HG03039 (cell line): ENCODE data around the gene LRP8.

Experiments used
- ATAC-seq: cut with Tn5 transposase; IDR thresholded peaks from one replicate; pipeline ENCODE4 v1.9.1; 2021; ENCODE audit warnings: mild to moderate bottlenecking, moderate library complexity; ENCODE audit not compliant: unreplicated experiment

Gene LRP8

GRCh38 chr1:53308506-53308905 lies 19.4 kb downstream of the LRP8 start:
- no peak for ATAC-seq

GRCh38 chr1:53307037-53307436 lies 20.8 kb downstream of the LRP8 start:
- ATAC-seq = no peak

GRCh38 chr1:53306168-53306567 lies 21.7 kb downstream of the LRP8 start:
- ATAC-seq = no peak

GRCh38 chr1:53305650-53306049 lies 22.2 kb downstream of the LRP8 start:
- ATAC-seq = no peak

GRCh38 chr1:53304527-53304926 lies 23.3 kb downstream of the LRP8 start:
- ATAC-seq = no peak

- ATAC-seq = no peak
Measured at GRCh38 chr1:53303726-53304515, 23.9 kb downstream of the LRP8 start.

- no peak for ATAC-seq
Measured at GRCh38 chr1:53303243-53303642, 24.6 kb downstream of the LRP8 start.

GRCh38 chr1:53299233-53299632 lies 28.6 kb downstream of the LRP8 start:
- ATAC-seq = no peak

GRCh38 chr1:53298045-53298637 lies 29.7 kb downstream of the LRP8 start:
- no peak for ATAC-seq

GRCh38 chr1:53297195-53297594 lies 30.7 kb downstream of the LRP8 start:
- ATAC-seq = no peak

- ATAC-seq = peak; percentile 41
Measured at GRCh38 chr1:53296117-53296749, 31.6 kb downstream of the LRP8 start.

GRCh38 chr1:53295726-53296116 lies 32.1 kb downstream of the LRP8 start:
- no peak for ATAC-seq

GRCh38 chr1:53295295-53295694 lies 32.6 kb downstream of the LRP8 start:
- ATAC-seq = no peak

GRCh38 chr1:53294567-53294966 lies 33.3 kb downstream of the LRP8 start:
- ATAC-seq = no peak

GRCh38 chr1:53294061-53294460 lies 33.8 kb downstream of the LRP8 start:
- ATAC-seq = no peak

- no peak for ATAC-seq
Measured at GRCh38 chr1:53293123-53293522, 34.7 kb downstream of the LRP8 start.

- ATAC-seq = no peak
Measured at GRCh38 chr1:53292690-53293089, 35.2 kb downstream of the LRP8 start.

- ATAC-seq = no peak
Measured at GRCh38 chr1:53291574-53291973, 36.3 kb downstream of the LRP8 start.

GRCh38 chr1:53288790-53289429 lies 39.0 kb downstream of the LRP8 start:
- ATAC-seq = no peak

- no peak for ATAC-seq
Measured at GRCh38 chr1:53288002-53288789, 39.7 kb downstream of the LRP8 start.

- ATAC-seq = no peak
Measured at GRCh38 chr1:53286955-53287354, 40.9 kb downstream of the LRP8 start.
